HG02571 (cell line): ENCODE measurements around the gene MEOX1.

Source experiments
- ATAC-seq: cut with Tn5 transposase; IDR thresholded peaks from one replicate; pipeline ENCODE4 v1.9.1; 2021; ENCODE audit warnings: mild to moderate bottlenecking, moderate library complexity; ENCODE audit not compliant: unreplicated experiment

The MEOX1 gene

DNA sequence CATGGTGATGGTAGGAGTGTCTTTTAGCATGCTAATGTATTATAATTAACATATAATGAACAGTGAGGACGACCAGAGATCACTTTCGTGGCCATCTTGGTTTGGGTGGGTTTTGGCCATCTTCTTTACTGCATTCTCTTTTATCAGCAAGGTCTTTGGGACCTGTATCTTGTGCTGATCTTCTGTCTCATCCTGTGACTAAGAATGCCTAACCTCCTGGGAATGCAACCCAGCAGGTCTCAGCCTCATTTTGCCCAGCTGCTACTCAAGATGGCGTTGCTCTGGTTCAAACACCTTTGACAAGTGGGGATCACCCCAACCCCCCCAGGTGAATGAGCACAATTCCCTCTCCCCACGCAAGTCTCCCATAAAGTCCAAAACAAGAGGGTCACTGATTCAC lies 66.3 kb downstream of the MEOX1 start:
- no peak for ATAC-seq

- no peak for ATAC-seq
Measured at GRCh38 chr17:43591779-43592562, 69.8 kb downstream of the MEOX1 start.

DNA sequence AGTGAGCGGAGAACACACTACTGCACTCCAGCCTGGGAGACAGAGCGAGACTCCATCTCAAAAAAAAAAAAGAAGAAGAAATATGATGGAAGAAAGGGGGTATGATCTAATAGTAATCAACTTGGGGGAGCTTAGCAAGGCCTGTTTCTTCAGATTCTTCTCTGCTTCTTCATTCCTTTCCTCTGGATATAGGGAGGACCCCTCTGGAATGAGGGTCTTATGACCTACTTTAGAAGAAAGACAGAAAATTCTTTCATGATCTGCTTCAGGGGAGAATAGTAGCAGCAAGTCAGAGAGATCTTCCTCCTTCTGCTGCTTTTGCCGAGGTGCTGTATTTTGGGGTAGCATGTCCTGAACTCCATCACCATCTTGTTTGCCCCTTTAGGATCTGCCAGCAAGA lies 70.7 kb downstream of the MEOX1 start:
- ATAC-seq = no peak
